ENCODE measurements around the gene MARCHF10. TPM values are rescaled to one million over a fixed set of nuclear protein-coding genes. Genes with fewer than 3 reads are reported as not detected.

MARCHF10 gene
- total and polyA plus RNA-seq, 9 of the 15 experiments (the other 6 are each of a cell fraction or from before 2014, with no cell fraction given), result not detected

GRCh38 chr17:62704381-62704971 lies 103.6 kb downstream of the MARCHF10 start:
- Histone ChIP-seq H3K36me3 (ENCODE audit: control insufficient read depth, insufficient read depth, low read length) (no peaks in the 10 kb centered on the region), H3K9me1 (ENCODE audit: control insufficient read depth, insufficient read depth, low read length) (no peaks in the 10 kb centered on the region), H3K9me3 (replicated peaks; ENCODE audit: control insufficient read depth, insufficient read depth, low read depth, low read length) (peaks cover 6% of the 10 kb centered on the region; the same call in 1 of the 2 replicates), H2AFZ (ENCODE audit: low read depth, low read length) (peak overlapping the region; percentile 91), H3K4me3 (peak overlapping the region; percentile 58), H3K27me3 (ENCODE audit: control insufficient read depth in 2 of 2, insufficient read depth in 2 of 2, low read length in 2 of 2) (peaks cover 8 to 30% of the 10 kb centered on the region in 2 experiments; a peak in 3 of 5 replicates), H3K4me2 (ENCODE audit: insufficient read depth, low read length) (peak overlapping the region; percentile 75), H4K20me1 (replicated peaks; ENCODE audit: control insufficient read depth, insufficient read depth, low read length) (no peaks in the 10 kb centered on the region), H3K4me1 (replicated peaks in 1 of 2; ENCODE audit: control insufficient read depth in 2 of 2, insufficient read depth in 2 of 2, low read length in 2 of 2) (peaks cover 4 to 21% of the 10 kb centered on the region in 2 experiments; a peak in 4 of 5 replicates), H3K27ac (ENCODE audit: extremely low read depth, low read depth, low read length) (peak overlapping the region; percentile 36; the same call in 1 of the 3 replicates), H3K79me2 (ENCODE audit: control insufficient read depth, insufficient read depth, low read length) (no peaks in the 10 kb centered on the region), H3K9ac (ENCODE audit: insufficient read depth in 1 of 2, low read depth in 2 of 2, low read length in 2 of 2) (peak overlapping the region; percentile 53 to 82; a peak in 3 of 4 replicates)
- POLR2A ChIA-PET, result no interaction called here
- peak; percentile 18 for ATAC-seq
- intact Hi-C loops (cut with micrococcal nuclease), result loop anchor here (1.0 to 5.0 kb wide), 2 partner anchors 264 to 703 kb away; no protein-coding TSS in a partner anchor
- in situ Hi-C loops (cut with MboI), result loop anchor here (25.0 kb wide), 1 partner anchor 258 kb away; the partner anchor contains the start of gene TANC2
- 6% methylated on average over 24 of the region's 31 CpGs for WGBS (ENCODE audit: insufficient coverage, low coverage, missing lambda C conversion rate)
- CTCF ChIA-PET (ENCODE audit: low intra/inter-chr PET ratio), result interaction anchor here (0.7 to 1.4 kb wide), 3 partner anchors 264 to 702 kb away, joined by 3 to 14 read pairs (median 4); no protein-coding TSS in a partner anchor
- peak; percentile 6 for FAIRE-seq
- BruUV-seq (replicated peaks), result no TSS peak
- TF ChIP-seq ZNF175 (CRISPR knock-in tag; IDR thresholded peaks at IDR 0.05; ENCODE audit: low read depth) (no peak), E2F1 (CRISPR knock-in tag; IDR thresholded peaks at IDR 0.05) (0 out of 2 replicates have a peak, but pooled peaks have one; percentile 3), ZSCAN29 (IDR thresholded peaks at IDR 0.05) (peak; percentile 79), RBBP5 (IDR thresholded peaks at IDR 0.05; ENCODE audit: borderline replicate concordance, insufficient read depth, low read length, poor library complexity, severe bottlenecking) (peak; percentile 3), NFIX (CRISPR knock-in tag; IDR thresholded peaks at IDR 0.05; ENCODE audit: low read depth) (no peak)
- peak in 3 of 4 experiments; percentile 39 to 44 (median 43) for DNase-seq (ENCODE audit: extremely low read depth in 1 of 4, low spot score in 3 of 4)

Measured in K562 (cell line).